Activated CD4-positive, alpha-beta memory T cell treated with anti-CD3 and anti-CD28 coated beads for 36 hours (primary cell): ENCODE results near the gene PGBD2. TPM values are rescaled to one million over a fixed set of nuclear protein-coding genes. Genes with fewer than 3 reads are reported as not detected.
A peak's percentile ranks its signal among the peaks of the same experiment; 100 is the strongest.
"Not testable (repeated sequence)": the region's sequence is repeated elsewhere in the genome, so short reads cannot be mapped to it uniquely, and the experiment has no call there.

Source experiments
- CTCF ChIA-PET: fragments of 350-600 bp; sonication (Branson Sonifier 250); formaldehyde crosslinking; loops from one replicate; lab custom pipeline; 2021; ENCODE audit warnings: antibody characterized with exemption, inconsistent platforms; lab: Charles Lee
- POLR2A ChIA-PET: fragments of 350-600 bp; sonication (Branson Sonifier 250); formaldehyde crosslinking; loops from one replicate; lab custom pipeline; 2021; ENCODE audit warnings: antibody characterized with exemption; lab: Charles Lee
- DNase-seq: peaks from one replicate; pipeline ENCODE4 v3.0.0-alpha.2; 2020
- H3K27ac Mint-ChIP-seq: one replicate; pipeline ENCODE4 v1.8.0; 2021; ENCODE audit warnings: mixed read lengths
- H3K27me3 Mint-ChIP-seq: one replicate; pipeline ENCODE4 v1.8.0; 2021; ENCODE audit warnings: mixed read lengths
- H3K36me3 Mint-ChIP-seq: one replicate; pipeline ENCODE4 v1.8.0; 2021; ENCODE audit warnings: mixed read lengths
- H3K4me1 Mint-ChIP-seq: one replicate; pipeline ENCODE4 v1.8.0; 2021; ENCODE audit warnings: low read depth, mixed read lengths
- H3K4me3 Mint-ChIP-seq: one replicate; pipeline ENCODE4 v1.8.0; 2021; ENCODE audit warnings: mild to moderate bottlenecking, mixed read lengths
- H3K9me3 Mint-ChIP-seq: one replicate; pipeline ENCODE4 v1.8.0; 2021; ENCODE audit warnings: mixed read lengths
- intact Hi-C: fragments of 100-400 bp; cut with micrococcal nuclease; formaldehyde crosslinking; loops from one replicate; pipeline ENCODE4 v1.15.1; 2023
- total RNA-seq, 2 experiments: library from RNA; stranded (reverse); gene quantifications; one replicate each; pipeline ENCODE4 v1.2.3, GENCODE V29; 2021

PGBD2 gene
- total RNA-seq, 2 experiments from 2014 or later = 4.2 to 4.3 TPM

GRCh38 chr1:248910761-248911160, 4.7 kb downstream of the PGBD2 start:
- Mint-ChIP-seq H3K27me3 (no peaks in the 10 kb centered on the region), H3K9me3 (no peaks in the 10 kb centered on the region), H3K36me3 (peaks cover 5% of the 10 kb centered on the region), H3K4me3 (no peak overlapping the region), H3K4me1 (peaks cover 12% of the 10 kb centered on the region), H3K27ac (no peak overlapping the region)
- ChIA-PET POLR2A (no interaction called here), CTCF (no interaction called here)
- no peak for DNase-seq
- intact Hi-C loops = no loop called here

- peaks cover 18% of the 10 kb centered on the region for H3K36me3 Mint-ChIP-seq
- intact Hi-C loops = no loop called here
- peaks cover 2% of the 10 kb centered on the region for H3K4me1 Mint-ChIP-seq
- DNase-seq = no peak
- POLR2A ChIA-PET = no interaction called here
- no peaks in the 10 kb centered on the region for H3K9me3 Mint-ChIP-seq
- H3K27ac Mint-ChIP-seq = no peak overlapping the region
- H3K27me3 Mint-ChIP-seq = no peaks in the 10 kb centered on the region
- CTCF ChIA-PET = interaction anchor here (1.1 kb wide), 1 partner anchor 11 kb away, joined by 3 read pairs; no protein-coding TSS in a partner anchor
- H3K4me3 Mint-ChIP-seq = no peak overlapping the region
These were observed 7.9 kb downstream of the PGBD2 start for GRCh38 chr1:248913933-248914332.

DNA sequence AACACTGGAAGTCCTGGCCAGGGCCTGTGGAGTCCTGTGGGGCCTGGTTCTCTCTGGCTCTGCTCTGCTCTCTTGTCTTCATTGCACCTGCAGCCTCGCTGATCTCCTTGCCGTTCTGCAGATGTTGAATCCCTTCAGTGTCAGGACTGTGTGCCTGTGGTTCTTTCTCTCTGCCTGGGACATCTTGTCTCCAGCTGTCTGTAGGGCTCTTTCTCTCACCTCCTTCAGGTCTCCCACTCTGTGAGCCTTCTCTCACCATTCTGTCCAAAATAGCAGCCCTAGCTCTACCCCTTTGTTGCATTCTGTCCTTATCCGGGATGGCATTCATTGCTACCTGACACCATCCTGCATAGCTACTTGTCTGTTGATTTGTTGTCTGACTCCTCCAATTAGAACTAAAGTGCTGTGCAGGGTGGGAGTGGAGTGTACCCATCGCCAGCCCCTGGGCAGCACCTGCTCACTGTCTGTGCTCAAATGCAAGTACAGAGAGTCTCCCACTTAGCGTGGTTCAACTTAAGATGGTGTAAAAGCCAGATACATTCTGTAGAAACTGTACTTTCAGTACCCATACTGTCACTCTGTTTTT, 8.9 kb downstream of the PGBD2 start:
- H3K36me3 Mint-ChIP-seq = peaks cover 26% of the 10 kb centered on the region
- POLR2A ChIA-PET = no interaction called here
- no peaks in the 10 kb centered on the region for H3K27me3 Mint-ChIP-seq
- no peak for DNase-seq
- H3K4me3 Mint-ChIP-seq = no peak overlapping the region
- no peaks in the 10 kb centered on the region for H3K9me3 Mint-ChIP-seq
- no peak overlapping the region for H3K27ac Mint-ChIP-seq
- CTCF ChIA-PET = no interaction called here
- H3K4me1 Mint-ChIP-seq = no peaks in the 10 kb centered on the region
- intact Hi-C loops = no loop called here

- Mint-ChIP-seq H3K27ac (no peak overlapping the region), H3K9me3 (no peaks in the 10 kb centered on the region), H3K4me1 (no peaks in the 10 kb centered on the region), H3K4me3 (no peak overlapping the region), H3K27me3 (no peaks in the 10 kb centered on the region), H3K36me3 (peaks cover 26% of the 10 kb centered on the region)
- intact Hi-C loops = no loop called here
- POLR2A ChIA-PET = no interaction called here
- CTCF ChIA-PET = no interaction called here
- no peak for DNase-seq
These were observed 12.1 kb downstream of the PGBD2 start for GRCh38 chr1:248918131-248918530.

GRCh38 chr1:248923352-248924338, 17.6 kb downstream of the PGBD2 start:
- ChIA-PET CTCF (interaction anchor here (1.4 kb wide), 1 partner anchor 10 kb away, joined by 3 read pairs; no protein-coding TSS in a partner anchor), POLR2A (no interaction called here)
- Mint-ChIP-seq H3K9me3 (no peaks in the 10 kb centered on the region), H3K27ac (no peak overlapping the region), H3K36me3 (peaks cover 8% of the 10 kb centered on the region), H3K4me1 (peaks cover 22% of the 10 kb centered on the region), H3K4me3 (no peak overlapping the region), H3K27me3 (no peaks in the 10 kb centered on the region)
- intact Hi-C loops = loop anchor here (1.0 kb wide), 1 partner anchor 17 kb away; the partner anchor contains the start of gene PGBD2
- no peak for DNase-seq

DNA sequence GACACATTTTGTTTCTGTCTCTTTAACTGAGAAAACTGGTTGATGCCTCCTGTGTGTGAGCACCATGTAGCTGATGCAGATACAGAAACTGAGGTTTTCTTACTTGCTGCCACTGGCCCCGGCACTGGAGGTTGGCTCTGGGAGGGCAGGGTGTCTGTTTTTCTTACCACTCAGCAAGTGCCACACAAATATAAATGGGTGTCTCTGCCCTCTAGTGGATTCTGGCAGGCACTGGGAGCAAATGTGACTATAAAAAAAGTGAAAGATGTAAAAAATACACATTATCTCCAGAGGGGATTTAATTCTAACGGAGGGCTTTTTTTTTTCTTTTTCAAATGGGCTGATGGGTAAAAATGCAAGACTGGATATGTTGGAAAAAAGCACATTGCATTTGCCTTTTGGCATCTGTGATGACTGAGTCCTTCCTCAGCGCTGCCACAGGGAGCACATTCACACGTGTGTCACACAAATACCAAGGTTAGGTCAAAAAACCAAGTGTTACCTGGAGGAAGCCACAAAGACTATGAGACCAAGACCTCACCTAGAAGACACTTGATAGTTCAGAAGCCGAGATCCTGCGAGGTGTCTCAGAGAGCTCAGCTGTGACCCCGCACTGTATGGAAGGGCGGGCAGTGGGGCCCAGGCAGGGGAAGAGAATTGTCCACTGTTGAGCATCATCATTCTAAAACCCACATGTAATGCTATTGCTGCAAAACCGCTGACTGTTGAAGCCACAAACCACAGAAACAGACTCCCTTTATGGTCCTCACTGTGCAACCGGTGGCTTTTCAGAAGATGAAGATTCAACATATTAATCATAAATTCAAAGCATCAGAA, 18.9 kb downstream of the PGBD2 start:
- H3K4me1 Mint-ChIP-seq = peaks cover 22% of the 10 kb centered on the region
- intact Hi-C loops = loop anchor here (1.0 kb wide), 1 partner anchor 19 kb away; the partner anchor contains the start of gene PGBD2
- peak overlapping the region; percentile 28 for H3K4me3 Mint-ChIP-seq
- DNase-seq = peak; percentile 75
- ChIA-PET CTCF (interaction anchor here (0.6 to 1.5 kb wide), 4 partner anchors 11 to 232 kb away, joined by 3 to 4 read pairs (median 3); partner anchors contain the start of gene ZNF692), POLR2A (no interaction called here)
- H3K27me3 Mint-ChIP-seq = no peaks in the 10 kb centered on the region
- H3K9me3 Mint-ChIP-seq = no peaks in the 10 kb centered on the region
- H3K27ac Mint-ChIP-seq = peak overlapping the region; percentile 59
- no peaks in the 10 kb centered on the region for H3K36me3 Mint-ChIP-seq

GRCh38 chr1:248925859-248926258, 19.8 kb downstream of the PGBD2 start:
- intact Hi-C loops, POLR2A ChIA-PET, H3K27ac Mint-ChIP-seq, H3K4me3 Mint-ChIP-seq, H3K9me3 Mint-ChIP-seq, H3K36me3 Mint-ChIP-seq, DNase-seq, H3K27me3 Mint-ChIP-seq: not testable (repeated sequence)
- peaks cover 22% of the 10 kb centered on the region for H3K4me1 Mint-ChIP-seq
- CTCF ChIA-PET = interaction anchor here (1.1 to 1.5 kb wide), 5 partner anchors 23 to 99 kb away, joined by 3 to 5 read pairs (median 3); partner anchors contain the start of genes ZNF672 and ZNF692

GRCh38 chr1:248926401-248927182, 20.6 kb downstream of the PGBD2 start:
- no peak overlapping the region for H3K27ac Mint-ChIP-seq
- intact Hi-C loops = no loop called here
- POLR2A ChIA-PET = no interaction called here
- H3K9me3 Mint-ChIP-seq = no peaks in the 10 kb centered on the region
- H3K4me3 Mint-ChIP-seq = no peak overlapping the region
- CTCF ChIA-PET = interaction anchor here (0.9 to 1.5 kb wide), 5 partner anchors 24 to 100 kb away, joined by 3 to 5 read pairs (median 3); partner anchors contain the start of genes ZNF672 and ZNF692
- DNase-seq = peak; percentile 27
- H3K27me3 Mint-ChIP-seq = no peaks in the 10 kb centered on the region
- no peaks in the 10 kb centered on the region for H3K36me3 Mint-ChIP-seq
- peaks cover 22% of the 10 kb centered on the region for H3K4me1 Mint-ChIP-seq

- H3K9me3 Mint-ChIP-seq, H3K27ac Mint-ChIP-seq, H3K27me3 Mint-ChIP-seq, H3K4me3 Mint-ChIP-seq, DNase-seq, intact Hi-C loops, H3K36me3 Mint-ChIP-seq, POLR2A ChIA-PET: not testable (repeated sequence)
- CTCF ChIA-PET = interaction anchor here (0.9 kb wide), 1 partner anchor 86 kb away, joined by 3 read pairs; no protein-coding TSS in a partner anchor
- H3K4me1 Mint-ChIP-seq = peaks cover 22% of the 10 kb centered on the region
These were observed 21.2 kb downstream of the PGBD2 start for GRCh38 chr1:248927283-248927682.

GRCh38 chr1:248928122-248928521, 22.1 kb downstream of the PGBD2 start:
- CTCF ChIA-PET, H3K36me3 Mint-ChIP-seq, POLR2A ChIA-PET, H3K27me3 Mint-ChIP-seq, intact Hi-C loops, H3K4me3 Mint-ChIP-seq, H3K27ac Mint-ChIP-seq, DNase-seq, H3K9me3 Mint-ChIP-seq: not testable (repeated sequence)
- H3K4me1 Mint-ChIP-seq = peaks cover 22% of the 10 kb centered on the region

GRCh38 chr1:248930037-248930436, 24.0 kb downstream of the PGBD2 start:
- intact Hi-C loops, POLR2A ChIA-PET: not testable (repeated sequence)

More at GRCh38 chr1:248930037-248930436, 24.0 kb downstream of the PGBD2 start:
- H3K27ac Mint-ChIP-seq, H3K27me3 Mint-ChIP-seq, H3K36me3 Mint-ChIP-seq, CTCF ChIA-PET, DNase-seq, H3K9me3 Mint-ChIP-seq, H3K4me3 Mint-ChIP-seq: not testable (repeated sequence)
- peaks cover 12% of the 10 kb centered on the region for H3K4me1 Mint-ChIP-seq
